ENCODE measurements around the gene PHLDB2. TPM values are rescaled to one million over a fixed set of nuclear protein-coding genes. Genes with fewer than 3 reads are reported as not detected.
A peak's percentile ranks its signal among the peaks of the same experiment; 100 is the strongest.

PHLDB2 gene
- total RNA-seq, 1 experiment from 2014 or later = 23.7 TPM

- DNase-seq (ENCODE audit: low read depth) = peak; percentile 26
Observed at GRCh38 chr3:111850537-111850936, 8.5 kb upstream of the PHLDB2 start.

GRCh38 chr3:111851511-111851954 is 7.5 kb upstream of the PHLDB2 start:
- DNase-seq (ENCODE audit: low read depth) = no peak

- DNase-seq (ENCODE audit: low read depth) = no peak
Observed at GRCh38 chr3:111852540-111852939, 6.5 kb upstream of the PHLDB2 start.

- DNase-seq (ENCODE audit: low read depth) = no peak
Observed at GRCh38 chr3:111853068-111853467, 6.0 kb upstream of the PHLDB2 start.

- no peak for DNase-seq (ENCODE audit: low read depth)
Observed at GRCh38 chr3:111854990-111855389, 4.1 kb upstream of the PHLDB2 start.

- DNase-seq (ENCODE audit: low read depth) = no peak
Observed at GRCh38 chr3:111856501-111856900, 2.6 kb upstream of the PHLDB2 start.

- DNase-seq (ENCODE audit: low read depth) = no peak
Observed at GRCh38 chr3:111857474-111857873, 1.6 kb upstream of the PHLDB2 start.

GRCh38 chr3:111858642-111859041 is 423 bp upstream of the PHLDB2 start:
- DNase-seq (ENCODE audit: low read depth) = no peak

GRCh38 chr3:111859974-111860859 is 1.2 kb downstream of the PHLDB2 start:
- peak; percentile 91 for DNase-seq (ENCODE audit: low read depth)

GRCh38 chr3:111861391-111861790 is 2.3 kb downstream of the PHLDB2 start:
- DNase-seq (ENCODE audit: low read depth) = peak; percentile 65

GRCh38 chr3:111862415-111862814 is 3.4 kb downstream of the PHLDB2 start:
- DNase-seq (ENCODE audit: low read depth) = no peak

GRCh38 chr3:111862974-111863373 is 3.9 kb downstream of the PHLDB2 start:
- no peak for DNase-seq (ENCODE audit: low read depth)

GRCh38 chr3:111863942-111864694 is 5.1 kb downstream of the PHLDB2 start:
- DNase-seq (ENCODE audit: low read depth) = no peak

GRCh38 chr3:111864821-111865656 is 6.0 kb downstream of the PHLDB2 start:
- peak; percentile 55 for DNase-seq (ENCODE audit: low read depth)

- no peak for DNase-seq (ENCODE audit: low read depth)
Observed at GRCh38 chr3:111867889-111868426, 8.9 kb downstream of the PHLDB2 start.

GRCh38 chr3:111870620-111871019 is 11.6 kb downstream of the PHLDB2 start:
- no peak for DNase-seq (ENCODE audit: low read depth)

- no peak for DNase-seq (ENCODE audit: low read depth)
Observed at GRCh38 chr3:111871809-111872623, 13.0 kb downstream of the PHLDB2 start.

GRCh38 chr3:111872979-111873378 is 13.9 kb downstream of the PHLDB2 start:
- no peak for DNase-seq (ENCODE audit: low read depth)

GRCh38 chr3:111874177-111874820 is 15.2 kb downstream of the PHLDB2 start:
- DNase-seq (ENCODE audit: low read depth) = peak; percentile 76

GRCh38 chr3:111881480-111881879 is 22.4 kb downstream of the PHLDB2 start:
- DNase-seq (ENCODE audit: low read depth) = no peak
